Measurements from ENCODE around the gene NRAP. TPM values are rescaled to one million over a fixed set of nuclear protein-coding genes. Genes with fewer than 3 reads are reported as not detected.

The NRAP gene
- total RNA-seq, 1 experiment from 2014 or later: 0.05 TPM

DNA sequence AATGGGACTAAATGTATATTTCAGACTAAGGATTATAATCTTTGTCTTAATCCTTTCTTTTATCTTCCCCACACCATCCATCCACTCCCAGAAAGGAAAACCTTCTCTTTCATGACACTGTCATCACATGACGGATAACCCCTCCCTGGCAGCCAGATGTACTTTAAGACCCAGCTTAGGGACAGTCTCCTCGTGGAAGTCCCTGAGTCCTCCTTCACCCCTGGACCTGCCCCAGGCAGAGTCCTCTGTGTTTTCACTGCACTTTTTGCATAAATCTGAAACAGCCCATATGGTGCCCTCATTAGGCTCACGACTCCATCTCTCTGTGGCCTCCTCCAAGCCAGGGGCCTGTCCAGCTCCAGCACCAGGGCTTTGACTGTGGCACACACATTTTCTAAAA, 16.0 kb downstream of the NRAP start:
- no peak for DNase-seq
- Histone ChIP-seq H3K27me3 (replicated peaks; ENCODE audit: control insufficient read depth, insufficient read depth, low read length) (no peaks in the 10 kb centered on the region), H3K4me1 (peaks cover 13% of the 10 kb centered on the region; the same call in 1 of the 2 replicates), H3K4me3 (ENCODE audit: low read depth, low read length) (no peak overlapping the region), H3K36me3 (ENCODE audit: control insufficient read depth, insufficient read depth, low read length) (no peaks in the 10 kb centered on the region), H3K9me3 (no peaks in the 10 kb centered on the region)
- Mint-ChIP-seq H3K9me3 (ENCODE audit: unreplicated experiment) (no peaks in the 10 kb centered on the region), H3K36me3 (ENCODE audit: insufficient read depth, unreplicated experiment) (no peaks in the 10 kb centered on the region), H3K4me3 (ENCODE audit: unreplicated experiment) (no peak overlapping the region), H3K27ac (ENCODE audit: unreplicated experiment) (no peak overlapping the region), H3K4me1 (ENCODE audit: low read depth, unreplicated experiment) (peaks cover 6% of the 10 kb centered on the region), H3K27me3 (ENCODE audit: insufficient read depth, unreplicated experiment) (no peaks in the 10 kb centered on the region)
- TF ChIP-seq, protein P1, sequence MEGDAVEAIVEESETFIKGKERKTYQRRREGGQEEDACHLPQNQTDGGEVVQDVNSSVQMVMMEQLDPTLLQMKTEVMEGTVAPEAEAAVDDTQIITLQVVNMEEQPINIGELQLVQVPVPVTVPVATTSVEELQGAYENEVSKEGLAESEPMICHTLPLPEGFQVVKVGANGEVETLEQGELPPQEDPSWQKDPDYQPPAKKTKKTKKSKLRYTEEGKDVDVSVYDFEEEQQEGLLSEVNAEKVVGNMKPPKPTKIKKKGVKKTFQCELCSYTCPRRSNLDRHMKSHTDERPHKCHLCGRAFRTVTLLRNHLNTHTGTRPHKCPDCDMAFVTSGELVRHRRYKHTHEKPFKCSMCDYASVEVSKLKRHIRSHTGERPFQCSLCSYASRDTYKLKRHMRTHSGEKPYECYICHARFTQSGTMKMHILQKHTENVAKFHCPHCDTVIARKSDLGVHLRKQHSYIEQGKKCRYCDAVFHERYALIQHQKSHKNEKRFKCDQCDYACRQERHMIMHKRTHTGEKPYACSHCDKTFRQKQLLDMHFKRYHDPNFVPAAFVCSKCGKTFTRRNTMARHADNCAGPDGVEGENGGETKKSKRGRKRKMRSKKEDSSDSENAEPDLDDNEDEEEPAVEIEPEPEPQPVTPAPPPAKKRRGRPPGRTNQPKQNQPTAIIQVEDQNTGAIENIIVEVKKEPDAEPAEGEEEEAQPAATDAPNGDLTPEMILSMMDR (IDR thresholded peaks at IDR 0.05; ENCODE audit: insufficient read depth in 1 of 2, low read depth in 1 of 2, low read length in 1 of 2, severe bottlenecking in 1 of 2, unreplicated experiment in 1 of 2): no peak
- BruUV-seq (replicated peaks): no TSS peak
- POLR2A ChIA-PET: no interaction called here
- intact Hi-C loops (cut with micrococcal nuclease; ENCODE audit: unreplicated experiment): no loop called here
- CTCF ChIA-PET: no interaction called here

DNA sequence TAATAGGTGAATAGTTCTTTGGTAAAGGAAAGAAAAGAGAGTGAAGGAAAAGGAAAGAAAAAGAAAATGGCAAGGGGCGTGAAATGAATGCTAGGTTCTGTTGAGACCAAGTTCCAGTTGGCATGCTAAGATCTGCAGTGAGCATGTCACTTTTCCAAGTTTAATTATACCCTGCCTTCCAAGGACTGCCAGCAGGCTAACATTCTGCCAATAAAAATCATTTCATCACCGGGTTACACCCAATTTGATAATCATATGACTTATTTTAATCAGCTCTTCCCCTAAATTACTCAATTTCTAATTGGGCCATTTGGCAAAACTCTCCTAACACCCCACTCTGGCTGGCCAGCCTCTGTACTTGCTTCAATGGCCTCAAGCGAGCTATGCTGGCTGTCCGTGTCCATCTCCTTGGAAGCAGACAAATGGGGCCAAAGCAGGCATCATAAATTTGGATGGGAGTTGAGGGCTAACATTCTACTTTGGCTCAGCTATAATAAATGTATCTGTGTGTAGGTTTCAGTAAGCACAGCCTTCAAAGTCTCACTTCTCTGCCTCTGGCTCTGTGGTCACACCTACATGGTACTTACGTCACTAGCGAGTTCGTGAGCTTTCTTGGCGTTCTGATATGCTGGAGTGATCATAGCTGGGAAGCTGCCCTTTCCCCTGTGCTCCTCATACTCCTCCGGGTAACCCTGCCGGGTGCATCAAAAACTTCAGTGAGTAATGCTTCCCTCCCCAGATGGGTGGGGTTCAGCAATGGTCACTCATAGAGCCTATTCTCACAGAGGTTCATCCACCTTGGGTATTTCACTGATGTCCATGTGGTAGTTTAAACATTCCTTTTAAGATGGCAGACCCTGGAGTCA, 17.3 kb downstream of the NRAP start:
- BruUV-seq (replicated peaks): no TSS peak
- no peak overlapping the region for H3K27ac Mint-ChIP-seq (ENCODE audit: unreplicated experiment)
- POLR2A ChIA-PET: no interaction called here
- TF ChIP-seq, protein P1 (IDR thresholded peaks at IDR 0.05; ENCODE audit: insufficient read depth in 1 of 2, low read depth in 1 of 2, low read length in 1 of 2, severe bottlenecking in 1 of 2, unreplicated experiment in 1 of 2): no peak
- no peaks in the 10 kb centered on the region for H3K36me3 ChIP-seq (ENCODE audit: control insufficient read depth, insufficient read depth, low read length)
- no peaks in the 10 kb centered on the region for H3K27me3 Mint-ChIP-seq (ENCODE audit: insufficient read depth, unreplicated experiment)
- CTCF ChIA-PET: no interaction called here
- no peaks in the 10 kb centered on the region for H3K27me3 ChIP-seq (replicated peaks; ENCODE audit: control insufficient read depth, insufficient read depth, low read length)
- no peak for DNase-seq
- H3K36me3 Mint-ChIP-seq (ENCODE audit: insufficient read depth, unreplicated experiment): no peaks in the 10 kb centered on the region
- H3K9me3 ChIP-seq: no peaks in the 10 kb centered on the region
- no peaks in the 10 kb centered on the region for H3K9me3 Mint-ChIP-seq (ENCODE audit: unreplicated experiment)
- H3K4me3 Mint-ChIP-seq (ENCODE audit: unreplicated experiment): no peak overlapping the region
- intact Hi-C loops (cut with micrococcal nuclease; ENCODE audit: unreplicated experiment): no loop called here
- peaks cover 13% of the 10 kb centered on the region; the same call in 1 of the 2 replicates for H3K4me1 ChIP-seq
- H3K4me1 Mint-ChIP-seq (ENCODE audit: low read depth, unreplicated experiment): peaks cover 6% of the 10 kb centered on the region
- no peak overlapping the region for H3K4me3 ChIP-seq (ENCODE audit: low read depth, low read length)

DNA sequence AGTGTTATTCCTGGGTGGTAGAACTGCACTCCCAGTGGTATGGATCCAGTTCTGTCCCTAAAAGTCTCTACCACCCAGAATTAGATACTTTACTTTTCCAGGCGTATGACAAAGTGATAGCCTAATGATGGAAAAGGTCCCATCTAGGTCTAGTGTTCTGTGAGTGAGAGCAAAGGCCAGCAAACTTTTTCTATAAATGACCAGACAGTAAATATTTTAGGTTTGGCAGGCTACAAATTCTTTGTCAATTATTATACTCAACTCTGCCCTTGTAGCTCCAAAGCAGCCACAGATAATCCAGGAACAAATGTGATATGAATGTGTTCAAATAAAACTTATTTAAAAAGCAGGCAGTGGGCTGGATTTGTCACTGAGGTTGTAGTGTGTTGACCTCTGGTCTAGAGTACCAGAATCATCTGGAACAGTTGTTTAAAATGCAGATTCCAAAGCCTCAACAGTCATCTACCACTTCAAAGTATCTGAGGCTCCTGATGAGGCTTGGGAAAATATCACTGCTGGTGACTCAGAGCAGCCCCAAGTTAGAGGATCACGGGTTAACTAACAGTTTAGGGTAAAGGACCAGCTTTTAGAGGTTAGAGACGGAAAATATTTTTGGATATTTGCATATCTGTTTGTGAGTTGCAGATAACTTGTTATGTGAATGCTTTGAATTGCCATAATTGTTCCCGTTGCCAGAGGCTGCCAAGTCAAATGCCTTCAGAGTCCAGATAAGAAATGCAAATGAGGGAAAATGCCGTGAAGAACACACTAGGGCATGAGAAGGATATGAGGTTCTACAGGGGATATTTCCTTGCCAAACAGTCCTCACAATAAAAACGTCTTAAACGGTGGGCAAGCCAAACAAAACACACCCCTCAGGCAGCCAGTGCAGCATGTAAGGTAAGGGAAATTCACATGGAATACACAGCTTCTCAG, 19.4 kb downstream of the NRAP start:
- Mint-ChIP-seq H3K9me3 (ENCODE audit: unreplicated experiment) (no peaks in the 10 kb centered on the region), H3K27ac (ENCODE audit: unreplicated experiment) (no peak overlapping the region), H3K4me3 (ENCODE audit: unreplicated experiment) (peak overlapping the region; percentile 40), H3K27me3 (ENCODE audit: insufficient read depth, unreplicated experiment) (peaks cover 13% of the 10 kb centered on the region), H3K36me3 (ENCODE audit: insufficient read depth, unreplicated experiment) (no peaks in the 10 kb centered on the region), H3K4me1 (ENCODE audit: low read depth, unreplicated experiment) (peaks cover 6% of the 10 kb centered on the region)
- DNase-seq: no peak
- TF ChIP-seq, protein P1 (IDR thresholded peaks at IDR 0.05; ENCODE audit: insufficient read depth in 1 of 2, low read depth in 1 of 2, low read length in 1 of 2, severe bottlenecking in 1 of 2, unreplicated experiment in 1 of 2): no peak
- ChIA-PET CTCF (interaction anchor here (0.8 kb wide), 1 partner anchor 35 kb away, joined by 3 read pairs; no protein-coding TSS in a partner anchor), POLR2A (no interaction called here)
- intact Hi-C loops (cut with micrococcal nuclease; ENCODE audit: unreplicated experiment): loop anchor here (2.0 kb wide), 1 partner anchor 34 kb away; the partner anchor contains the start of gene CASP7
- BruUV-seq (replicated peaks): no TSS peak
- Histone ChIP-seq H3K36me3 (ENCODE audit: control insufficient read depth, insufficient read depth, low read length) (no peaks in the 10 kb centered on the region), H3K4me1 (peaks cover 13% of the 10 kb centered on the region; the same call in 1 of the 2 replicates), H3K9me3 (no peaks in the 10 kb centered on the region), H3K4me3 (ENCODE audit: low read depth, low read length) (no peak overlapping the region), H3K27me3 (replicated peaks; ENCODE audit: control insufficient read depth, insufficient read depth, low read length) (no peaks in the 10 kb centered on the region)

Measured in Caco-2 (cell line).